OCI-LY3 (cell line): ENCODE results near the gene ZNF496.

Experiments
- EZH2phosphoT487 ChIP-seq: fragments of 200-600 bp; shearing (Covaris generic); IDR thresholded peaks from 2 replicates; pipeline ENCODE4 v1.6.1; 2018; ENCODE audit warnings: antibody characterized with exemption, mixed run types, low read depth
- TF ChIP-seq, protein P1 (sequence below): fragments of 200-600, 300-600 bp; sonication (generic); IDR thresholded peaks from 2 replicates; pipeline ENCODE4 v1.5.1; 2014; ENCODE audit warnings: antibody characterized with exemption, low read length, low read depth

- TF ChIP-seq, protein P1, sequence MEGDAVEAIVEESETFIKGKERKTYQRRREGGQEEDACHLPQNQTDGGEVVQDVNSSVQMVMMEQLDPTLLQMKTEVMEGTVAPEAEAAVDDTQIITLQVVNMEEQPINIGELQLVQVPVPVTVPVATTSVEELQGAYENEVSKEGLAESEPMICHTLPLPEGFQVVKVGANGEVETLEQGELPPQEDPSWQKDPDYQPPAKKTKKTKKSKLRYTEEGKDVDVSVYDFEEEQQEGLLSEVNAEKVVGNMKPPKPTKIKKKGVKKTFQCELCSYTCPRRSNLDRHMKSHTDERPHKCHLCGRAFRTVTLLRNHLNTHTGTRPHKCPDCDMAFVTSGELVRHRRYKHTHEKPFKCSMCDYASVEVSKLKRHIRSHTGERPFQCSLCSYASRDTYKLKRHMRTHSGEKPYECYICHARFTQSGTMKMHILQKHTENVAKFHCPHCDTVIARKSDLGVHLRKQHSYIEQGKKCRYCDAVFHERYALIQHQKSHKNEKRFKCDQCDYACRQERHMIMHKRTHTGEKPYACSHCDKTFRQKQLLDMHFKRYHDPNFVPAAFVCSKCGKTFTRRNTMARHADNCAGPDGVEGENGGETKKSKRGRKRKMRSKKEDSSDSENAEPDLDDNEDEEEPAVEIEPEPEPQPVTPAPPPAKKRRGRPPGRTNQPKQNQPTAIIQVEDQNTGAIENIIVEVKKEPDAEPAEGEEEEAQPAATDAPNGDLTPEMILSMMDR, result no peak
- TF ChIP-seq EZH2phosphoT487, result no peak
These were observed 46.8 kb upstream of the ZNF496 start for GRCh38 chr1:247378334-247379073.
